CD4-positive, alpha-beta T cell treated with Interferon alpha-2 for 1 hour (primary cell): ENCODE measurements around the gene DEFB108B.
"Not testable (repeated sequence)": the region's sequence is repeated elsewhere in the genome, so short reads cannot be mapped to it uniquely, and the experiment has no call there.

Experiments
- DNase-seq, 2 donors: peaks; one replicate each; pipeline ENCODE4 v3.0.0-alpha.2; 2020 to 2022

Gene DEFB108B

DNA sequence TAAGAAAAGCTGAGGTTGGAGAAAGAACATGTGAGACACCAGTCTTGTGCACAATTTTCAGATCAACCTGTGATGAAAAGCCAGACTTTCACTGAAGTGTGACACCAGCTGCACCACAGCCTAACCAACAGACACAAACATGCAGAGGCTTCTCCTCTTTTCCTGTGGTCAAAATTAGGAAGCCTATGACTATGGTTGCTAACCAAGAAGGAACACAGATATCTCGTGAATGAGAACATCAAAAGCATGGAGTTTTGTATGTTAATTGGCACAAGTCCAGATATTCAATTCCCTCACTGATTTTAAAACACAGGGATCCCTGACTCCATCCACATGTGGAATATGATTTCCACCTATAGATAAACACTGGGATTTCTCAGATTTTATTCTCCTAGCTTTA, 11.5 kb upstream of the DEFB108B start:
- DNase-seq, result not testable (repeated sequence)

DNA sequence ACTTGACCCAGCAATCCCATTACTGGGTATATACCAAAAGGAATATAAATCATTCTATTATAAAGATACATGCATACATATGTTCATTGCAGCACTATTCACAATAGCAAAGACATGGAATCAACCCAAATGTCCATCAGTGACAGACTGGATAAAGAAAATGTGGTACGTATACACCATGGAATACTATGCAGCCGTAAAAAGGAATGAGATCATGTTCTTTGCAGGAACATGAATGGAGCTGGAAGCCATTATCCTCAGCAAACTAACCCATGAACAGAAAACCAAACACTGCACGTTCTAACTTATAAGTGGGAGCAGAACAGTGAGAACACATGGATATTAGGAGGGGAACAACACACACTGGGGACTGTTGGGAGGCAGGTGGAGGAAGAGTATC, 3.8 kb upstream of the DEFB108B start:
- not testable (repeated sequence) for DNase-seq

GRCh38 chr11:71829686-71830085, 3.3 kb upstream of the DEFB108B start:
- DNase-seq, result not testable (repeated sequence)

GRCh38 chr11:71842720-71843119, 9.7 kb downstream of the DEFB108B start:
- DNase-seq, result not testable (repeated sequence)

GRCh38 chr11:71843355-71843754, 10.4 kb downstream of the DEFB108B start:
- not testable (repeated sequence) for DNase-seq

DNA sequence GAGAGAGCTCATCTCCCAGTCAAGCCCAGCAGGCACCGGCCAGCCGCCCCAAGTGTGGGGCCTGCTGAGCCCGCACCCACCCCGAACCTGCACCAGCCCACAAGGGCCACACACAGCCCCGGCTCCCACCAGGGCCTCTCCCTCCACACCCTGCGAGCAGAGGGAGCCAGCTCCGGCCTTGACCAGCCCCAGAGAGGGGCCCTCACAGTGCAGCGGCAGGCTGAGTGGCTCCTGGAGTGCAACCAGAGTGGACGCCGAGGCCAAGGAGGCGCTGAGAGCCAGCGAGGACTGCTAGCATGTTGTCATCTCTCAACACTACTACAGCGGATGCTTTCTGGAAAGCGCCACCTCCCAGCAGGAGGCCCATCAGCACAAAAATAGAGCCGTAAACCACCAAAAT, 10.9 kb downstream of the DEFB108B start:
- no peak for DNase-seq

GRCh38 chr11:71853895-71854294, 20.9 kb downstream of the DEFB108B start:
- not testable (repeated sequence) for DNase-seq

GRCh38 chr11:71855880-71856279, 22.9 kb downstream of the DEFB108B start:
- not testable (repeated sequence) for DNase-seq

DNA sequence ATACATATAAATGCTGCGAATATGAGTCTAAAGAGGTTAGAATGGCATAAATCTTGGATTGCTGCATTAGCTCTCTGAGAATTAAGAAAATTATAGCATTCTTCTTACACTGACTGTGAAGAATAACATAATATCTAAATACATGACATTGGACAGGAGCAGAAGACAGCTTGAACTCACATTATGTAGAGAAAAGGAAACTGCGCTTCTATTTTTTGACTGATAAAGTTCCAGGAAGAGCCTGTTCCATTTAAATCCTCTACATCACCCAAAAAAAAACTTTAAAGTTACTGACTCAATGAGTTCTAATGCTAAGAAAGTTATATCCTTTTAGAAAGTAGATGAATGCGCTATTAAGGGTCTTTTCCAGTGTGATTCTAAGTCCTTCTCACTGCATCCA, 27.8 kb downstream of the DEFB108B start:
- not testable (repeated sequence) for DNase-seq

DNA sequence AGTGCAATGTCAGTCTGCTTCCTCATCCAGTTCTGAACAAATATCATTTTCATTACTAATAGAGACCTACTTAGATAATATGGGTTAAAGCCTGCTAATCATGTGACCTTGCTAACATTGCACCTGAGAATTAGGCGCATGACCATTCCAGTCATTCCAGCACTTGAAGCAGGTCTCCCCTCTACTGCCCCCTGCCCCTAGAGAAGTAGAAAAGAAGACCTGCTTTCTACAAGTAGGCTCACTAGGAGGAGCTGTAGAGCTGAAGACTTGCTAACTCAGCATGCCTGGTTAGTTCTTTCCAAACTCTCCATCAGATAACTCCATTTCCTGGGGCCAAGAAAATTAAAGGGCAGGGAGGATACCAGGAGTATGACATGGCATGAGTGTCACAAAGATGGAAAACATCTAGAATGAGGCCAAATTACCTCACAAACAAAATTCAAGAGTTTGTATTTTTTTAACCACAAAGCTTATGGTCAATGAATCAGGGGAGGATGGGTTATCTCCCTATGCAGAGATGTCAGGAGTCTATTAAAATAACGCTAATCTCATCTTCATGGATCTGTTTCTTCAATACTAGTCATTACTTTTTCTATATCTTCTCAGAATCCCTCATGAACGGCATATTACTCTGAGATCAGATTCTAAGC, 31.1 kb downstream of the DEFB108B start:
- peak; percentile 13 to 46 for DNase-seq

DNA sequence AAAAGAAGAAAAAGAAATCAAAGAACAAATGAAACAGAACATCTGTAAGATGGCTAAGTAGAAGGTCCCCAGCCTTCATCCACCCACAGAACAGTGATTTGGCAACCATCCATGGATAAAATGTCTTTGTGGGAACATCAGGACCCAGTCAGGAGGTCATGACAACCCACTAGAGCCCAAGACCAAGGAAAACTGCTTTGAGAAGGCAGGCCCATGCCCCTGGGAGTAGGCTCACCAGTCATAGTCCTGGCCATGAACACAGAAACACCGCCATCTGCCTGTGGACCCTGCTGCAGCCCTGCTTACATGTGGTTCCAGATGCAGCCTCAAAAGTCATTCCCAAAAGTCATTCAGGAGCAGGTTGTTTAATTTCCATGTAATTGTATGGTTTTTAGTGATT, 34.2 kb downstream of the DEFB108B start:
- DNase-seq, result not testable (repeated sequence)

GRCh38 chr11:71869931-71870330, 36.9 kb downstream of the DEFB108B start:
- not testable (repeated sequence) for DNase-seq

DNA sequence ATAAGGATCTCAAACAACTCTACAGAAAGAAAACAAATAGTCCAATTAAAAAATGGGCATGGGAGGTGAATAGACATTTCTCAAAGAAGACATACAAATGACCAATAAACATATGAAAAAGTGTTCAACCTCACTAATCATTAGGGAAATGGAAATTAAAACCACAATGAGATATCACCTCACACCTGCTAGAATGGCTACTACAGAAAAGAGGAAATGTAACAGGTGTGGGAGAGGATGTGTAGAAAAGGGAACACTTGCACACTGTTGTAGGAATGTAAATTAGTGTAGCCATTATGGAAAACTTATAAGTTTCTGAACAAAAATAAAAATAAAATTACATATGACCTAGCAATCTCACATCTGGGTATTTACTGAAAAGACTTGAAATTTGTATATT, 37.7 kb downstream of the DEFB108B start:
- not testable (repeated sequence) for DNase-seq

GRCh38 chr11:71876262-71876661, 43.3 kb downstream of the DEFB108B start:
- DNase-seq, result not testable (repeated sequence)

DNA sequence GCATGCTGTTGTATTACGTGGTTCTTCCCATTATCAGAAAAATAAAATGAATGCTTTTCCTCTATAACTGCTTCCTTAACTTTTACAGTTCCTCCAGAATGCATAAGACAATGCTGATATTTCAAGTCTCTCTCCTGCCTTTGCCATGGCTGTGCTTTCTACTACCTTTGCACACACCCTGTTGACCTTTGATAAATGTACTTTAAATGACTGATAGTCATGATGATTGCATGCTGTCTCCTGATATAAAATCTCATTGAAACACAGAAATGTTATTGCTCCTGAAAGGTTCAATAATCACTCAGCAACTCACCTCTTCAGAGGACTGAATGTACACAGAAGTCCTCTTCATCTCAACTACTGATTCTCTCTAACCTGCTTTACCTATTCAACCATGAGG, 45.1 kb downstream of the DEFB108B start, which contains the start of gene DEFB131B:
TSS of gene DEFB131B (plus strand) at position 395 of the 400 bp plus-strand sequence. CDS start at position 395, 0 bp downstream.
- not testable (repeated sequence) for DNase-seq

DNA sequence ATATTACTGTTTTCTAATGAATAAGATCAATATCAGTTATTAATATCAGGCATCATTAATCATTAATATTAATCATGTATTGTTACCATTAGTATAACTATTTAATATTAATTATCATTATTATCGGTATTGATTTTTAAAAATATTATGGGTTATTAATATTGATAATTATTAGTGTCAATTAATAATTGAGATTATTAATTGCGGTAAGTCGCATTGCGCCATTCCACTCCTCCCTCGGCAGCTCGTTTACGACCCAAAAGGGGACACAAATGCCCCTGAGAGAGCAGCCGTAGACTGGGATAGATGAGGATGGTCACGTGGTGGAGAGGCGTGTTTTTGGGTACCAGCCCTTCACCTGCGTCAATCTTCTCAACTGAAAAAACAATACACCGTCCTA, 52.8 kb downstream of the DEFB108B start:
- DNase-seq, result not testable (repeated sequence)
